Right lobe of liver (tissue), 6 donors: ENCODE data around the gene EPB41L4A. TPM values are rescaled to one million over a fixed set of nuclear protein-coding genes. Genes with fewer than 3 reads are reported as not detected.
"Not testable (repeated sequence)": the region's sequence is repeated elsewhere in the genome, so short reads cannot be mapped to it uniquely, and the experiment has no call there.

Source experiments
- ATAC-seq, 4 donors: fragments of 200-7000 bp; cut with Tn5 transposase; one replicate each; pipeline ENCODE4 v1.9.1; 2020; ENCODE audit warnings: mild to moderate bottlenecking in 4 of 4, moderate library complexity in 4 of 4
- DNase-seq, 3 donors: peaks; one replicate each; pipeline ENCODE4 v3.0.0-alpha.2; 2020
- H3K27ac ChIP-seq, 3 donors: fragments of 200-600 bp; one replicate each; pipeline ENCODE4 v1.8.0; 2022
- H3K27me3 ChIP-seq, 2 donors: fragments of 200-600 bp; one replicate each; pipeline ENCODE4 v1.8.0; 2022
- H3K36me3 ChIP-seq, 4 donors: fragments of 200-600 bp; sonication (generic) in 1 of 4; one replicate each; pipeline versions ENCODE4 v1.5.1 to v1.8.0; 2017 to 2022; ENCODE audit warnings: control low read depth in 1 of 4
- H3K4me1 ChIP-seq, 4 donors: fragments of 200-600 bp; sonication (generic) in 1 of 4; one replicate each; pipeline versions ENCODE4 v1.5.1 to v1.8.0; 2017 to 2022; ENCODE audit warnings: control low read depth in 1 of 4
- H3K4me3 ChIP-seq, 3 donors: fragments of 200-600 bp; one replicate each; pipeline ENCODE4 v1.8.0; 2022
- H3K9me3 ChIP-seq, 4 donors: fragments of 200-600 bp; sonication (generic) in 1 of 4; one replicate each; pipeline versions ENCODE4 v1.5.1 to v1.8.0; 2017 to 2022; ENCODE audit warnings: control low read depth in 1 of 4
- CTCF ChIP-seq, 4 donors: fragments of 200-600 bp in 3 of 4; fragments of 450-650 bp in 1 of 4; IDR thresholded peaks; one replicate each; pipeline versions ENCODE4 v1.5.1 to v1.8.0; 2016 to 2022; ENCODE audit warnings: antibody characterized with exemption in 4 of 4, mild to moderate bottlenecking in 2 of 4
- POLR2A ChIP-seq: fragments of 450-650 bp; IDR thresholded peaks from one replicate; pipeline ENCODE4 v1.6.1; 2017; ENCODE audit warnings: antibody characterized with exemption, mild to moderate bottlenecking
- WGBS: methylation state at CpG from one replicate; pipeline ENCODE4 v1.1.6; 2018; ENCODE audit warnings: low coverage, low lambda C conversion rate; ENCODE audit not compliant: insufficient coverage; ENCODE audit errors: missing lambda C conversion rate; 5-methylcytosine and 5-hydroxymethylcytosine counted together
- intact Hi-C, 2 donors: fragments of 100-400 bp; cut with DNase I; formaldehyde crosslinking; loops; one replicate each; pipeline versions ENCODE4 v1.11.2 to v1.14.1; 2022
- total RNA-seq, 6 experiments: library from RNA; depleted of rRNA in 2 of 6; stranded (reverse); fragments of >200 nt in 2 of 6; fragmentation: NEBNext Ultra II Directional in 3 of 6; extraction: Animal tissue kit (Norgen Biotek cat#: 25700) in 3 of 6; gene quantifications; one replicate each; pipeline versions ENCODE4 v1.1.0 to v1.2.4, GENCODE V29; 2016 to 2023
- donor health status: DM: no; HTN: yes; CAD: no.
- donor health status: DM: no; HTN: no; CAD: no.
- donor health status: DM: no; HTN: no; CAD: no.
- donor health status: DM: no; HTN: yes; CAD: no.
- donor health status: DM: no; HTN: yes; CAD: no.

The EPB41L4A gene
- total RNA-seq, 6 experiments from 2014 or later = 2.5 to 12.0 (median 4.2) TPM

- Histone ChIP-seq H3K9me3 (no peaks in the 10 kb centered on the region), H3K4me3 (no peak overlapping the region), H3K4me1 (no peaks in the 10 kb centered on the region), H3K27ac (no peak overlapping the region), H3K27me3 (no peaks in the 10 kb centered on the region), H3K36me3 (no peaks in the 10 kb centered on the region)
- 42% methylated on average over 1 of the region's 1 CpG for WGBS
- ATAC-seq (no peak), DNase-seq (no peak)
- intact Hi-C loops = no loop called here
- TF ChIP-seq POLR2A (no peak), CTCF (IDR thresholded peaks at IDR 0.05) (no peak)
Measured at GRCh38 chr5:112403069-112403468, 16.0 kb downstream of the EPB41L4A start.

- no peaks in the 10 kb centered on the region for H3K9me3 ChIP-seq
- no peaks in the 10 kb centered on the region for H3K27me3 ChIP-seq
- 65% methylated on average over 4 of the region's 5 CpGs for WGBS
- TF ChIP-seq CTCF (IDR thresholded peaks at IDR 0.05) (no peak), POLR2A (no peak)
- no peaks in the 10 kb centered on the region for H3K36me3 ChIP-seq
- H3K27ac ChIP-seq = no peak overlapping the region
- ATAC-seq (no peak), DNase-seq (no peak)
- intact Hi-C loops = no loop called here
- no peaks in the 10 kb centered on the region for H3K4me1 ChIP-seq
- H3K4me3 ChIP-seq = no peak overlapping the region
Measured at GRCh38 chr5:112401924-112402323, 17.2 kb downstream of the EPB41L4A start.

- TF ChIP-seq POLR2A (no peak), CTCF (IDR thresholded peaks at IDR 0.05) (no peak)
- WGBS = 25% methylated on average over 2 of the region's 2 CpGs
- Histone ChIP-seq H3K27me3 (no peaks in the 10 kb centered on the region), H3K4me1 (no peaks in the 10 kb centered on the region), H3K27ac (no peak overlapping the region), H3K9me3 (no peaks in the 10 kb centered on the region), H3K36me3 (no peaks in the 10 kb centered on the region), H3K4me3 (no peak overlapping the region)
- ATAC-seq (peak; percentile 41 to 72 (median 50)), DNase-seq (no peak)
- intact Hi-C loops = no loop called here
Measured at GRCh38 chr5:112397690-112398089, 21.4 kb downstream of the EPB41L4A start.

GRCh38 chr5:112396430-112396829 lies 22.6 kb downstream of the EPB41L4A start:
- no peak for TF ChIP-seq POLR2A
- no peak for TF ChIP-seq CTCF (IDR thresholded peaks at IDR 0.05)
- no peak overlapping the region for H3K4me3 ChIP-seq
- intact Hi-C loops = no loop called here
- no peaks in the 10 kb centered on the region for H3K4me1 ChIP-seq
- H3K27ac ChIP-seq = no peak overlapping the region
- no peaks in the 10 kb centered on the region for H3K36me3 ChIP-seq
- no peaks in the 10 kb centered on the region for H3K27me3 ChIP-seq
- no peaks in the 10 kb centered on the region for H3K9me3 ChIP-seq
- ATAC-seq (peak; percentile 77 to 92 (median 86)), DNase-seq (peak; percentile 27 to 70 (median 55))
- WGBS = 26% methylated on average over 4 of the region's 4 CpGs

- H3K36me3 ChIP-seq, ATAC-seq, H3K4me3 ChIP-seq, intact Hi-C loops, H3K27ac ChIP-seq, H3K4me1 ChIP-seq, DNase-seq, H3K9me3 ChIP-seq, H3K27me3 ChIP-seq: not testable (repeated sequence)
- WGBS = 92% methylated on average over 4 of the region's 4 CpGs
Measured at GRCh38 chr5:112395299-112395698, 23.8 kb downstream of the EPB41L4A start.
